C4-2B (cell line): ENCODE data around the gene RXRA.

Experiments
- CTCF ChIP-seq: fragments of 450-650 bp; conservative IDR thresholded peaks from 2 replicates; pipeline ENCODE4 v1.5.1; 2017; ENCODE audit warnings: mild to moderate bottlenecking
- ZFX ChIP-seq: fragments of 450-650 bp; IDR thresholded peaks from 2 replicates; pipeline ENCODE4 v1.6.1; 2017

DNA sequence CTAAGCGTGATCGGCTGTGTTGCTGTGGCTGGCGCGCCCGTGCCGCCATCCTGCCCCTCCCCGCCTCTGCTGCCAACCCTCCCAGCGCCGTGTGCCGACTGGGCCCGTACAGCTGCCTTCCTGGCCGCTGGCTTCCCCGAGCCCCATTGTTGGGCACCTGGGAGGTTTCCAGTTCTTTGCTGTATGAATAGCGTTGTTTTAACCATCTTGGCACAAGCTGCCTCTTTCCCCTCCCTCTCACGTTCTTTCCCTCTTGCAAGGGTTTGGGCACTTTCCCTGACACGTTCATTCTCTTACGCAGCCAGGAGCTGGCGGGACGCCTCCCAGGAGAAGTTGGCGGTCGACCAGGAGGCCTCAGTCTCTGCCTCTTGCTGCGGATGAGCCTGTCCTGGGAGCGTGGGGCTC, 43.1 kb upstream of the RXRA start:
- TF ChIP-seq CTCF (no peak), ZFX (no peak)
